RWPE2 (cell line): Measurements from ENCODE around the gene ZNF488.
"Not testable (repeated sequence)": the region's sequence is repeated elsewhere in the genome, so short reads cannot be mapped to it uniquely, and the experiment has no call there.

Experiments used
- ATAC-seq: fragments of 200-7000 bp; cut with Tn5 transposase; 3 replicates; pipeline ENCODE4 v1.9.1; 2021; ENCODE audit warnings: low read depth
- DNase-seq: peaks from one replicate; pipeline ENCODE4 v3.0.0-alpha.2; 2020; ENCODE audit warnings: low spot score
- H3K27ac ChIP-seq: fragments of 450-650 bp; 2 replicates; pipeline ENCODE4 v1.5.1; 2017; ENCODE audit warnings: mild to moderate bottlenecking; ENCODE audit not compliant: poor library complexity, severe bottlenecking
- H3K27me3 ChIP-seq: fragments of 250-450 bp; sonication (Bioruptor Pico); 2 replicates; pipeline ENCODE4 v1.5.1; 2021; ENCODE audit warnings: mild to moderate bottlenecking, moderate library complexity; ENCODE audit not compliant: insufficient read depth, poor library complexity, severe bottlenecking
- H3K36me3 ChIP-seq: fragments of 250-450 bp; sonication (Bioruptor Pico); 2 replicates; pipeline ENCODE4 v1.5.1; 2020; ENCODE audit warnings: low read depth, mild to moderate bottlenecking, moderate library complexity
- H3K4me1 ChIP-seq: fragments of 250-450 bp; sonication (Bioruptor Pico); 2 replicates; pipeline ENCODE4 v1.5.1; 2021; ENCODE audit warnings: mild to moderate bottlenecking, moderate library complexity; ENCODE audit not compliant: insufficient read depth, poor library complexity, severe bottlenecking
- H3K4me3 ChIP-seq: fragments of 250-450 bp; sonication (Bioruptor Pico); 2 replicates; pipeline ENCODE4 v1.5.1; 2021; ENCODE audit warnings: mild to moderate bottlenecking, moderate library complexity; ENCODE audit not compliant: severe bottlenecking
- H3K9me3 ChIP-seq: fragments of 250-450 bp; sonication (Bioruptor Pico); 2 replicates; pipeline ENCODE4 v1.5.1; 2021; ENCODE audit warnings: mild to moderate bottlenecking, moderate library complexity; ENCODE audit not compliant: severe bottlenecking
- TF ChIP-seq, protein P1 (sequence below): fragments of 450-650 bp; IDR thresholded peaks from one replicate; pipeline ENCODE4 v1.5.1; 2017; ENCODE audit warnings: mild to moderate bottlenecking, moderate library complexity; ENCODE audit not compliant: poor library complexity, severe bottlenecking

Gene ZNF488

DNA sequence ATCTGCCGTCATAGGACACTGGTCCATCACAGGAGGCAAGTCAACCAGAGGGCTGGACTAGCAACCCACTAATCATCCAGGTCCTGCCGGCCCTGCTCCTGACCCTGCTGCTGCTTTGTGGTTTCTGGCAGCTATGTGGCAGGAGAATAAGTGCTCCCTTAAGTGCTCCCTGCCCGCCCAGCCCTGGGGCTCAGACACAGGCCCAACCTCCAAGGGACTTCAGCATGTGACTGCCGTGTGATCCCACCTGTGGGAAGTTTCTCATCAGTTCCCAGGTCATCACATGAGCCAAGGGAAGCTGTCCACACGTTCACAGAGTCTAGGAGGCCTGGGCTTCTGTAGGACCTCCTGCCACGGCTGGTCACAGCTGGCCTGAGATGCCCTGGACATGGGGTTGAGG, 34.2 kb upstream of the ZNF488 start:
- H3K36me3 ChIP-seq: no peaks in the 10 kb centered on the region
- no peak overlapping the region for H3K4me3 ChIP-seq
- no peaks in the 10 kb centered on the region for H3K9me3 ChIP-seq
- no peak for ATAC-seq
- TF ChIP-seq, protein P1, sequence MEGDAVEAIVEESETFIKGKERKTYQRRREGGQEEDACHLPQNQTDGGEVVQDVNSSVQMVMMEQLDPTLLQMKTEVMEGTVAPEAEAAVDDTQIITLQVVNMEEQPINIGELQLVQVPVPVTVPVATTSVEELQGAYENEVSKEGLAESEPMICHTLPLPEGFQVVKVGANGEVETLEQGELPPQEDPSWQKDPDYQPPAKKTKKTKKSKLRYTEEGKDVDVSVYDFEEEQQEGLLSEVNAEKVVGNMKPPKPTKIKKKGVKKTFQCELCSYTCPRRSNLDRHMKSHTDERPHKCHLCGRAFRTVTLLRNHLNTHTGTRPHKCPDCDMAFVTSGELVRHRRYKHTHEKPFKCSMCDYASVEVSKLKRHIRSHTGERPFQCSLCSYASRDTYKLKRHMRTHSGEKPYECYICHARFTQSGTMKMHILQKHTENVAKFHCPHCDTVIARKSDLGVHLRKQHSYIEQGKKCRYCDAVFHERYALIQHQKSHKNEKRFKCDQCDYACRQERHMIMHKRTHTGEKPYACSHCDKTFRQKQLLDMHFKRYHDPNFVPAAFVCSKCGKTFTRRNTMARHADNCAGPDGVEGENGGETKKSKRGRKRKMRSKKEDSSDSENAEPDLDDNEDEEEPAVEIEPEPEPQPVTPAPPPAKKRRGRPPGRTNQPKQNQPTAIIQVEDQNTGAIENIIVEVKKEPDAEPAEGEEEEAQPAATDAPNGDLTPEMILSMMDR: no peak
- no peaks in the 10 kb centered on the region for H3K27me3 ChIP-seq
- peak; percentile 42 for DNase-seq
- no peaks in the 10 kb centered on the region for H3K4me1 ChIP-seq
- no peak overlapping the region for H3K27ac ChIP-seq

DNA sequence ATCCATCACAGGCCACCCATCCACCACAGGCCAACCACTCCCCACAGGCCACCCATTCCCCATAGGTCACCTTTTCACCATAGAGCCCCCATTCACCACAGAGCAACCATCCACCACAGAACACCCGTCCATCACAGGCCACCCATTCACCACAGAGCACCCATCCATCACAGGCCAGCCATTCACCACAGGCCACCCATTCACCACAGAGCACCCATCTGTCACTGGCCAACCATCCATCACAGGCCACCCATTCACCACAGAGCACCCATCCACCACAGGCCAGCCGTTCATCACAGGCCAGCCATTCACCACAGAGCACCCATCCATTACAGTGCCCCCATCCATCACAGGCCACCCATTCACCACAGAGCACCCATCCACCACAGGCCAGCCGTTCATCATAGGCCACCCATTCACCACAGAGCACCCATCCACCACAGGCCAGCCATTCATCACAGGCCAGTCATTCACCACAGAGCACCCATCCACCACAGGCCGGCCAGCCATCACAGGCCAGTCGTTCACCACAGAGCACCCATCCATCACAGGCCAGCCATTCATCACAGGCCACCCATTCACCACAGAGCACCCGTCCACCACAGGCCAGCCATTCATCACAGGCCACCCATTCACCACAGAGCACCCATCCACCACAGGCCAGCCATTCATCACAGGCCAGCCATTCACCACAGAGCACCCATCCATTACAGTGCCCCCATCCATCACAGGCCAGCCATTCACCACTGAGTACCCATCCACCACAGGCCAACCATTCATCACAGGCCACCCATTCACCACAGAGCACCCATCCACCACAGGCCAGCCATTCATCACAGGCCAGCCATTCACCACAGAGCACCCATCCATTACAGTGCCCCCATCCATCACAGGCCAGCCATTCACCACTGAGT, 32.5 kb upstream of the ZNF488 start:
- H3K27ac ChIP-seq, H3K27me3 ChIP-seq, H3K4me1 ChIP-seq, ATAC-seq, H3K9me3 ChIP-seq, H3K4me3 ChIP-seq, H3K36me3 ChIP-seq: not testable (repeated sequence)
- DNase-seq: peak; percentile 21

DNA sequence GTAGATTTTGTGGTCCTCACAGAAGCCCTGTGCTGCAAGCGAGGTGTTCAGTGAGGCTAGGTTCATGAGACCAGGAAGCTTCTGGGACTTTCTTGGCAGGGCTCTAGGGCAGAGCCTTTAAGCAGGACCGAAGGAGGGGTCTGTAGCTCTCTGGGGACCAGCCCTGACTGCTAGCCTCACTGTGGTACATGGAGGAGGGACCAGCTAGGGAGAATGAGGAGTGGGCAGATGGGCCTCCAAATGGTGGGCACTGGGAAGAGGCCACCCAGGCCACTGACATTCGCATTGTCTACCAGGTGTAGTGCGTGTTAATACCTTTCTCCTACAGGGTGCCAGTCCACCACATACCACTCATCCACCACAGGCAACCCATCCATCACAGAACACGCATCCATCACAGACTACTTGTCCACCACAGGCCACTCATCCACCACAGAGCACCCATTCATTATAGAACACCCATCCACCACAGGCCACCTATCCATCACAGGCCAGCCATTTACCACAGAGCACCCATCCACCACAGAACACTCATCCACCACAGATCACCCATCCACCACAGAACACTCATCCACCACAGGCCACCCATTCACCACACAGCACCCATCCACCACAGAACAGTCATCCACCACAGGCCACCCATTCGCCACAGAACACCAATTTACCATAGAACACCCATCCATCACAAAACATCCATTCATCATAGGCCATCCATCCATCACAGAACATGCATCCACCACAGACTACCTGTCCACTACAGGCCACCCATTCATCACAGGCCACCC, 31.6 kb upstream of the ZNF488 start:
- TF ChIP-seq, protein P1: no peak
- no peak overlapping the region for H3K4me3 ChIP-seq
- peaks cover 4% of the 10 kb centered on the region for H3K4me1 ChIP-seq
- no peaks in the 10 kb centered on the region for H3K27me3 ChIP-seq
- H3K27ac ChIP-seq: no peak overlapping the region
- ATAC-seq: no peak
- no peaks in the 10 kb centered on the region for H3K36me3 ChIP-seq
- H3K9me3 ChIP-seq: no peaks in the 10 kb centered on the region
- DNase-seq: no peak

DNA sequence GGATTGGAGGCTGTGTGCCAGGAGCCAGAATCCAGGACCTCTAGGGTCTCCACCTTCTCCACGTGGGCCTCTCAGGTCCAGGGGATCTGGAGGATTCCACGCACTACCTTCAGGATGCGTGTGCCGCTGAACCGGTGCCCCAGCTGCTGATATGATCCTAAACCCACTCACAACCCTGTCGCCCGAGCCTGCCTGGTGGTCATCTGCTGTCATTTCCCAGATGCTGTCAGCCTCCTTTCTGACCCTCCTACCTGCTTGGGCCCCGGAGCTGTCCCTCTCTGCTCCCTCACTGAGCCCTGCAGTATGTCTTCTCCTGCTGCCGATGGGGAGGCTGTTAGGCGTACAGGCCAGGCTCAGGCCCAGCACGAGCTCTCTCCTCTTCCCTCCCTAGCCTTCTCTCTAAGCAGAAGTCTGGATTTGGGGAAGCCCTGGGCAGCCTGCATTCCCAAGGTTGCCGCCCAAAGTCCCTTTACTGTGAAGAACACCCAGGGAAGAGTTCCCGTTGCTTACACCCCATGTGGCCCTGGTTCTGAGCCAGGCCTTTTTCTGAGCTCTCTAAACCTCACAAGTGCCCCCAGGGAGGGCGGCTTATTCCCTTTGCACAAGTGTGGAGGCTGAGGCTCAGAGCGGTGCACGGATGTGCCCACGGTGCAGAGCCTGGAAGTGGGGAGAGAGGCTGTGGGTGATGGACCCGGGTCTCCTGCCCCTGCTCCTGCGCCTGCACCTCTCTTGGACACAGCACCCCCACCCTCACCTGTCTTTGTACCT, 30.8 kb upstream of the ZNF488 start:
- Histone ChIP-seq H3K9me3 (no peaks in the 10 kb centered on the region), H3K4me3 (no peak overlapping the region), H3K27ac (no peak overlapping the region), H3K27me3 (no peaks in the 10 kb centered on the region), H3K36me3 (no peaks in the 10 kb centered on the region), H3K4me1 (peaks cover 4% of the 10 kb centered on the region)
- DNase-seq (peak; percentile 36), ATAC-seq (no peak)
- TF ChIP-seq, protein P1: no peak

DNA sequence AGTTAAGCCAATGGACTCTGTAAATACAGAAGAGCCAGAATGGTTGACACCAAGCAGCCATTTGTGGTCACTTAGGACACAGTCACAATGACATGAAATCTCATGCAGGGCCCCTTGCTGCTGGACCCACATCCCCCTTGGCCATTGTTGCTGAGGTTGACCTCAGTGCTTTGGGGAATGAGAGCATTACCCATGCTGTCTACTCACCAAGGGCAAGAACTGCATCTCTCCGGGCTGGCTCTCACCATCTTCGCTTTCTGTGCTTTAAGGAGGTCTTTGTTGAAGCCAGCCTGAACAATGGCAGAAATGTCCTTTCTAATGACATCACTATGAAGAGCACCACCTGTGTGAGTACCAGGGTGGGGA, 30.1 kb upstream of the ZNF488 start:
- H3K27ac ChIP-seq: no peak overlapping the region
- ATAC-seq: no peak

More for the DNA sequence above, 30.1 kb upstream of the ZNF488 start:
- no peaks in the 10 kb centered on the region for H3K27me3 ChIP-seq
- no peak for DNase-seq
- TF ChIP-seq, protein P1: no peak
- no peak overlapping the region for H3K4me3 ChIP-seq
- no peaks in the 10 kb centered on the region for H3K9me3 ChIP-seq
- H3K36me3 ChIP-seq: no peaks in the 10 kb centered on the region
- H3K4me1 ChIP-seq: peaks cover 4% of the 10 kb centered on the region
